Measurements from ENCODE around the gene PFN3. TPM values are rescaled to one million over a fixed set of nuclear protein-coding genes. Genes with fewer than 3 reads are reported as not detected.

Gene PFN3
- total and polyA plus RNA-seq, 2 experiments from 2014 or later = 1.9 to 2.0 TPM

GRCh38 chr5:177385720-177386119 is 14.7 kb downstream of the PFN3 start (continued):
- TF ChIP-seq ZNF462 (CRISPR knock-in tag; IDR thresholded peaks at IDR 0.05) (no peak), CREB1 (CRISPR knock-in tag; IDR thresholded peaks at IDR 0.05; ENCODE audit: low read depth) (no peak), STAT1 (IDR thresholded peaks at IDR 0.05; ENCODE audit: unreplicated experiment) (no peak), POLR2AphosphoS5 (IDR thresholded peaks at IDR 0.05; ENCODE audit: low read depth) (no peak)

- Mint-ChIP-seq H3K36me3 (ENCODE audit: low read depth) (no peaks in the 10 kb centered on the region; the same call in 2 of the 3 replicates), H3K4me1 (peaks cover 18% of the 10 kb centered on the region), H3K27me3 (ENCODE audit: insufficient read depth, low read depth, poor library complexity) (peaks cover 22% of the 10 kb centered on the region)
- TF ChIP-seq STAT1 (IDR thresholded peaks at IDR 0.05; ENCODE audit: unreplicated experiment) (no peak), CTCF (conservative IDR thresholded peaks at IDR 0.05; ENCODE audit: low read depth in 2 of 2) (no peak), ZNF114 (CRISPR knock-in tag; IDR thresholded peaks at IDR 0.05) (no peak), ZNF331 (CRISPR knock-in tag; IDR thresholded peaks at IDR 0.05; ENCODE audit: low read depth) (no peak), REST (IDR thresholded peaks at IDR 0.05; ENCODE audit: unreplicated experiment) (no peak), EZH2 (IDR thresholded peaks at IDR 0.05; ENCODE audit: low read depth, unreplicated experiment) (no peak), POLR2AphosphoS5 (IDR thresholded peaks at IDR 0.05; ENCODE audit: low read depth) (no peak), JUNB (IDR thresholded peaks at IDR 0.05; ENCODE audit: unreplicated experiment) (no peak)
Observed at GRCh38 chr5:177384134-177384533, 16.3 kb downstream of the PFN3 start, which contains the start of gene SLC34A1. SLC34A1 (plus strand) TSS chr5:177384434; CDS start chr5:177385742, 1,308 bp downstream.

More at GRCh38 chr5:177384134-177384533, 16.3 kb downstream of the PFN3 start, which contains the start of gene SLC34A1:
- H3K4me3 Mint-ChIP-seq = no peak within 1 kb of the TSS
- Histone ChIP-seq H3K4me1 (ENCODE audit: insufficient read depth) (no peaks in the 10 kb centered on the region), H2AFZ (no peak within 1 kb of the TSS), H3F3A (replicated peaks; ENCODE audit: low read depth) (no peaks in the 10 kb centered on the region), H3K36me3 (ENCODE audit: insufficient read depth) (no peaks in the 10 kb centered on the region), H4K20me1 (replicated peaks; ENCODE audit: insufficient read depth) (no peaks in the 10 kb centered on the region), H3K79me2 (replicated peaks; ENCODE audit: insufficient read depth) (no peaks in the 10 kb centered on the region), H3K4me3 (no peak within 1 kb of the TSS), H3K9me2 (ENCODE audit: insufficient read depth) (no peaks in the 10 kb centered on the region), H3K4me2 (no peak within 1 kb of the TSS), H3K27me3 (ENCODE audit: insufficient read depth) (0 out of 2 replicates have a peak, but pooled peaks cover 6% of the 10 kb centered on the region), H3K27ac (ENCODE audit: low read depth) (no peak within 1 kb of the TSS)
- H3K9me3 Mint-ChIP-seq = no peaks in the 10 kb centered on the region
- ATAC-seq (no peak), DNase-seq (ENCODE audit: low spot score) (no peak)
- H3K27ac Mint-ChIP-seq = no peak within 1 kb of the TSS

Data from GM23338 (cell line).